Measurements from ENCODE around the gene PIEZO1. TPM values are rescaled to one million over a fixed set of nuclear protein-coding genes. Genes with fewer than 3 reads are reported as not detected.

PIEZO1 gene
- polyA plus RNA-seq, 1 experiment = 139 TPM

- peak; percentile 63 for TF ChIP-seq CTCF (IDR thresholded peaks at IDR 0.05; ENCODE audit: insufficient read depth, low read depth, low read length)
- no peak overlapping the region for H3K4me3 ChIP-seq (ENCODE audit: low read depth, low read length)
- H3K27me3 ChIP-seq (ENCODE audit: control insufficient read depth, insufficient read depth, low read length) = no peaks in the 10 kb centered on the region
- no peak for DNase-seq (ENCODE audit: low read depth)
- ChIA-PET POLR2A (no interaction called here), CTCF (interaction anchor here (1.2 to 4.7 kb wide), 12 partner anchors 9 to 412 kb away, joined by 3 to 27 read pairs (median 14); partner anchors contain the start of gene PIEZO1)
- peaks cover 10% of the 10 kb centered on the region for H3K36me3 ChIP-seq (ENCODE audit: control insufficient read depth, insufficient read depth, low read length)
Observed at GRCh38 chr16:88754912-88755744, 29.9 kb downstream of the PIEZO1 start.

- ChIA-PET POLR2A (no interaction called here), CTCF (interaction anchor here (1.2 to 4.7 kb wide), 9 partner anchors 10 to 413 kb away, joined by 3 to 27 read pairs (median 14); partner anchors contain the start of gene PIEZO1)
- peaks cover 10% of the 10 kb centered on the region for H3K36me3 ChIP-seq (ENCODE audit: control insufficient read depth, insufficient read depth, low read length)
- no peak overlapping the region for H3K4me3 ChIP-seq (ENCODE audit: low read depth, low read length)
- H3K27me3 ChIP-seq (ENCODE audit: control insufficient read depth, insufficient read depth, low read length) = no peaks in the 10 kb centered on the region
- TF ChIP-seq CTCF (IDR thresholded peaks at IDR 0.05; ENCODE audit: insufficient read depth, low read depth, low read length) = no peak
- no peak for DNase-seq (ENCODE audit: low read depth)
Observed at GRCh38 chr16:88754109-88754911, 30.7 kb downstream of the PIEZO1 start.

GRCh38 chr16:88753602-88754001 lies 31.4 kb downstream of the PIEZO1 start:
- Histone ChIP-seq H3K36me3 (ENCODE audit: control insufficient read depth, insufficient read depth, low read length) (peaks cover 10% of the 10 kb centered on the region), H3K27me3 (ENCODE audit: control insufficient read depth, insufficient read depth, low read length) (no peaks in the 10 kb centered on the region), H3K4me3 (ENCODE audit: low read depth, low read length) (no peak overlapping the region)
- ChIA-PET CTCF (interaction anchor here (1.2 to 4.7 kb wide), 6 partner anchors 9 to 414 kb away, joined by 3 to 27 read pairs (median 18); partner anchors contain the start of gene PIEZO1), POLR2A (no interaction called here)
- DNase-seq (ENCODE audit: low read depth) = no peak
- TF ChIP-seq CTCF (IDR thresholded peaks at IDR 0.05; ENCODE audit: insufficient read depth, low read depth, low read length) = no peak

- H3K4me3 ChIP-seq (ENCODE audit: low read depth, low read length) = no peak overlapping the region
- DNase-seq (ENCODE audit: low read depth) = no peak
- CTCF ChIA-PET = interaction anchor here (1.5 to 4.7 kb wide), 5 partner anchors 9 to 33 kb away, joined by 8 to 27 read pairs (median 21); partner anchors contain the start of gene PIEZO1
- POLR2A ChIA-PET = no interaction called here
- no peak for TF ChIP-seq CTCF (IDR thresholded peaks at IDR 0.05; ENCODE audit: insufficient read depth, low read depth, low read length)
- H3K36me3 ChIP-seq (ENCODE audit: control insufficient read depth, insufficient read depth, low read length) = peaks cover 11% of the 10 kb centered on the region
- H3K27me3 ChIP-seq (ENCODE audit: control insufficient read depth, insufficient read depth, low read length) = no peaks in the 10 kb centered on the region
Observed at GRCh38 chr16:88753191-88753590, 31.8 kb downstream of the PIEZO1 start.

All from BJ (cell line).